BLaER1 treated with 17β-estradiol and CSF1 and Interleukin-3, amounts not matched to agents 10 nM and 100 nM (cell line): ENCODE data around the gene DDX51.

Source experiments
- H3K27ac ChIP-seq, 11 experiments: shearing (Covaris generic); formaldehyde crosslinking; 2 replicates each; pipeline ENCODE4 v1.8.1; 2022
- H3K27me3 ChIP-seq, 11 experiments: shearing (Covaris generic); formaldehyde crosslinking; 2 replicates each; pipeline ENCODE4 v1.8.1; 2022
- H3K36me3 ChIP-seq, 11 experiments: shearing (Covaris generic); formaldehyde crosslinking; 2 replicates each; pipeline ENCODE4 v1.8.1; 2022
- H3K4me1 ChIP-seq, 10 experiments: shearing (Covaris generic); formaldehyde crosslinking; 2 replicates each; pipeline ENCODE4 v1.8.1; 2022
- H3K4me2 ChIP-seq, 11 experiments: shearing (Covaris generic); formaldehyde crosslinking; 2 replicates each; pipeline ENCODE4 v1.8.1; 2022
- H3K4me3 ChIP-seq, 10 experiments: shearing (Covaris generic); formaldehyde crosslinking; 2 replicates each; pipeline ENCODE4 v1.8.1; 2022
- H3K9ac ChIP-seq, 11 experiments: shearing (Covaris generic); formaldehyde crosslinking; 2 replicates each; pipeline ENCODE4 v1.8.1; 2022
- H3K9me3 ChIP-seq, 11 experiments: shearing (Covaris generic); formaldehyde crosslinking; replicated peaks in 1 of 11; 2 replicates each; pipeline ENCODE4 v1.8.1; 2022
- H4K20me1 ChIP-seq, 11 experiments: shearing (Covaris generic); formaldehyde crosslinking; 2 replicates each; pipeline ENCODE4 v1.8.1; 2022
- Cebpa-rat ChIP-seq, 11 experiments: shearing (Covaris generic); IDR thresholded peaks; 2 replicates each; pipeline ENCODE4 v1.8.1; 2022

Gene DDX51

GRCh38 chr12:132176385-132176919 is 32.3 kb upstream of the DDX51 start:
- Histone ChIP-seq H3K4me2 (peak overlapping the region; percentile 71 to 95 (median 80)), H3K9me3 (no peaks in the 10 kb centered on the region), H3K4me3 (no peak overlapping the region), H3K9ac (peak overlapping the region in 5 of 11 experiments; percentile 10 to 61 (median 21); a peak in 6 of 22 replicates), H3K27me3 (peaks cover 8 to 45% (median 29%) of the 10 kb centered on the region in 11 experiments; a peak in 20 of 22 replicates), H3K4me1 (peaks cover 56 to 99% (median 96%) of the 10 kb centered on the region in 10 experiments), H3K36me3 (no peaks in the 10 kb centered on the region), H3K27ac (peak overlapping the region in 8 of 11 experiments; percentile 3 to 55 (median 34); a peak in 10 of 22 replicates), H4K20me1 (peaks cover 0 to 21% (median 0%) of the 10 kb centered on the region in 11 experiments; a peak in 3 of 22 replicates)
- no peak for TF ChIP-seq Cebpa-rat (IDR thresholded peaks at IDR 0.05)

- Histone ChIP-seq H3K4me2 (peak overlapping the region; percentile 78 to 96 (median 85)), H3K4me3 (no peak overlapping the region), H3K4me1 (peaks cover 58 to 99% (median 96%) of the 10 kb centered on the region in 10 experiments), H3K27me3 (peaks cover 8 to 52% (median 31%) of the 10 kb centered on the region in 11 experiments; a peak in 20 of 22 replicates), H3K9me3 (no peaks in the 10 kb centered on the region), H3K36me3 (no peaks in the 10 kb centered on the region), H3K9ac (peak overlapping the region in 2 of 11 experiments; percentile 10 to 18; a peak in 2 of 22 replicates), H4K20me1 (peaks cover 0 to 22% (median 0%) of the 10 kb centered on the region in 11 experiments; a peak in 3 of 22 replicates), H3K27ac (peak overlapping the region in 8 of 11 experiments; percentile 3 to 55 (median 34); a peak in 10 of 22 replicates)
- no peak for TF ChIP-seq Cebpa-rat (IDR thresholded peaks at IDR 0.05)
These were observed 31.6 kb upstream of the DDX51 start for GRCh38 chr12:132175496-132176384.

- peaks cover 58 to 99% (median 96%) of the 10 kb centered on the region in 10 experiments for H3K4me1 ChIP-seq
- peak overlapping the region in 3 of 11 experiments; percentile 4 to 46 (median 45); a peak in 5 of 22 replicates for H3K27ac ChIP-seq
- H3K36me3 ChIP-seq: no peaks in the 10 kb centered on the region
- no peak for TF ChIP-seq Cebpa-rat (IDR thresholded peaks at IDR 0.05)
- peak overlapping the region in 2 of 11 experiments; percentile 4 to 18; a peak in 1 of 22 replicates for H3K9ac ChIP-seq
- H3K4me2 ChIP-seq: peak overlapping the region in 9 of 11 experiments; percentile 67 to 96 (median 84); a peak in 19 of 22 replicates
- peaks cover 0 to 22% (median 0%) of the 10 kb centered on the region in 11 experiments; a peak in 3 of 22 replicates for H4K20me1 ChIP-seq
- H3K9me3 ChIP-seq: no peaks in the 10 kb centered on the region
- peaks cover 8 to 60% (median 35%) of the 10 kb centered on the region in 11 experiments; a peak in 20 of 22 replicates for H3K27me3 ChIP-seq
- H3K4me3 ChIP-seq: no peak overlapping the region
These were observed 30.8 kb upstream of the DDX51 start for GRCh38 chr12:132174839-132175490.

- H3K9ac ChIP-seq: peak overlapping the region in 3 of 11 experiments; percentile 21 to 44 (median 38); a peak in 2 of 22 replicates
- peaks cover 0 to 22% (median 0%) of the 10 kb centered on the region in 11 experiments; a peak in 3 of 22 replicates for H4K20me1 ChIP-seq
- peak overlapping the region in 9 of 11 experiments; percentile 67 to 96 (median 84); a peak in 18 of 22 replicates for H3K4me2 ChIP-seq
- H3K27ac ChIP-seq: peak overlapping the region in 1 of 11 experiments; percentile 46; a peak in 1 of 22 replicates
- TF ChIP-seq Cebpa-rat (IDR thresholded peaks at IDR 0.05): no peak
- H3K4me1 ChIP-seq: peaks cover 52 to 98% (median 96%) of the 10 kb centered on the region in 10 experiments
- H3K36me3 ChIP-seq: no peaks in the 10 kb centered on the region
- no peaks in the 10 kb centered on the region for H3K9me3 ChIP-seq
- H3K4me3 ChIP-seq: no peak overlapping the region
- peaks cover 8 to 58% (median 35%) of the 10 kb centered on the region in 11 experiments; a peak in 20 of 22 replicates for H3K27me3 ChIP-seq
These were observed 30.1 kb upstream of the DDX51 start for GRCh38 chr12:132174015-132174838.

GRCh38 chr12:132173135-132174014 is 29.3 kb upstream of the DDX51 start:
- peak overlapping the region in 1 of 10 experiments; percentile 1; a peak in 2 of 20 replicates for H3K4me3 ChIP-seq

GRCh38 chr12:132172619-132173018 is 28.5 kb upstream of the DDX51 start:
- Histone ChIP-seq H3K9ac (peak overlapping the region in 5 of 11 experiments; percentile 0 to 40 (median 22); a peak in 5 of 22 replicates), H3K9me3 (no peaks in the 10 kb centered on the region), H3K4me1 (peaks cover 46 to 95% (median 93%) of the 10 kb centered on the region in 10 experiments), H3K4me3 (peak overlapping the region in 1 of 10 experiments; percentile 1; a peak in 2 of 20 replicates), H3K36me3 (no peaks in the 10 kb centered on the region), H3K4me2 (peak overlapping the region; percentile 30 to 96 (median 83)), H3K27me3 (peaks cover 8 to 67% (median 35%) of the 10 kb centered on the region in 11 experiments; a peak in 20 of 22 replicates), H4K20me1 (peaks cover 0 to 17% (median 0%) of the 10 kb centered on the region in 11 experiments; a peak in 3 of 22 replicates), H3K27ac (peak overlapping the region in 2 of 11 experiments; percentile 26; a peak in 2 of 22 replicates)
- TF ChIP-seq Cebpa-rat (IDR thresholded peaks at IDR 0.05): no peak

More at GRCh38 chr12:132173135-132174014, 29.3 kb upstream of the DDX51 start:
- Histone ChIP-seq H3K4me1 (peaks cover 44 to 94% (median 92%) of the 10 kb centered on the region in 10 experiments), H4K20me1 (peaks cover 0 to 17% (median 0%) of the 10 kb centered on the region in 11 experiments; a peak in 3 of 22 replicates), H3K36me3 (no peaks in the 10 kb centered on the region), H3K27me3 (peaks cover 8 to 60% (median 35%) of the 10 kb centered on the region in 11 experiments; a peak in 20 of 22 replicates), H3K9me3 (no peaks in the 10 kb centered on the region), H3K4me2 (peak overlapping the region; percentile 30 to 96 (median 83)), H3K9ac (peak overlapping the region in 4 of 11 experiments; percentile 21 to 44 (median 30); a peak in 3 of 22 replicates), H3K27ac (peak overlapping the region in 1 of 11 experiments; percentile 26; a peak in 2 of 22 replicates)
- TF ChIP-seq Cebpa-rat (IDR thresholded peaks at IDR 0.05): no peak
